ENCODE results near the gene ARHGEF3. TPM values are rescaled to one million over a fixed set of nuclear protein-coding genes. Genes with fewer than 3 reads are reported as not detected.

Gene ARHGEF3
- total RNA-seq, 1 donor = 6.5 TPM

DNA sequence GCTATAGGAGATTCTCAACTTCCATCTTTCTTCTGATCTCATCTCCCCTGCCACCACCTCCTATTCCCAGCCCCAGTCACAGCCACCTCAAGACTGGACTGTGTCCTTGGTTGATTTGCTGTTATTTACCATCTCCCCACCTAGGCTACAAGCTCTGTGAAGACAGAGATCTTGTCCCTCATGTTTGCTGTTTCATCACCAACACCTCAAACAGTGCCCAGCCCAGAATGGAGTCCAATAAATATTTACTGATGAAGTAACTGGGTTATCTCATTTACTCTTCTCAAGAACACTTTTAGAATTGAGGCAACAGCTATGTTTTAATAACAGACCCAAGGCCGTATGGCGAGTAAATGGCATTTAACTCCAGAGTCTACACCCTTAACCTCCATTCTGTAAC is 29.1 kb upstream of the ARHGEF3 start:
- H3K4me3 ChIP-seq (ENCODE audit: low read depth, low read length) = no peak overlapping the region
- DNase-seq (ENCODE audit: low read depth) = no peak
- TF ChIP-seq, protein P1, sequence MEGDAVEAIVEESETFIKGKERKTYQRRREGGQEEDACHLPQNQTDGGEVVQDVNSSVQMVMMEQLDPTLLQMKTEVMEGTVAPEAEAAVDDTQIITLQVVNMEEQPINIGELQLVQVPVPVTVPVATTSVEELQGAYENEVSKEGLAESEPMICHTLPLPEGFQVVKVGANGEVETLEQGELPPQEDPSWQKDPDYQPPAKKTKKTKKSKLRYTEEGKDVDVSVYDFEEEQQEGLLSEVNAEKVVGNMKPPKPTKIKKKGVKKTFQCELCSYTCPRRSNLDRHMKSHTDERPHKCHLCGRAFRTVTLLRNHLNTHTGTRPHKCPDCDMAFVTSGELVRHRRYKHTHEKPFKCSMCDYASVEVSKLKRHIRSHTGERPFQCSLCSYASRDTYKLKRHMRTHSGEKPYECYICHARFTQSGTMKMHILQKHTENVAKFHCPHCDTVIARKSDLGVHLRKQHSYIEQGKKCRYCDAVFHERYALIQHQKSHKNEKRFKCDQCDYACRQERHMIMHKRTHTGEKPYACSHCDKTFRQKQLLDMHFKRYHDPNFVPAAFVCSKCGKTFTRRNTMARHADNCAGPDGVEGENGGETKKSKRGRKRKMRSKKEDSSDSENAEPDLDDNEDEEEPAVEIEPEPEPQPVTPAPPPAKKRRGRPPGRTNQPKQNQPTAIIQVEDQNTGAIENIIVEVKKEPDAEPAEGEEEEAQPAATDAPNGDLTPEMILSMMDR (IDR thresholded peaks at IDR 0.05; ENCODE audit: insufficient read depth, low read depth, low read length) = no peak

DNA sequence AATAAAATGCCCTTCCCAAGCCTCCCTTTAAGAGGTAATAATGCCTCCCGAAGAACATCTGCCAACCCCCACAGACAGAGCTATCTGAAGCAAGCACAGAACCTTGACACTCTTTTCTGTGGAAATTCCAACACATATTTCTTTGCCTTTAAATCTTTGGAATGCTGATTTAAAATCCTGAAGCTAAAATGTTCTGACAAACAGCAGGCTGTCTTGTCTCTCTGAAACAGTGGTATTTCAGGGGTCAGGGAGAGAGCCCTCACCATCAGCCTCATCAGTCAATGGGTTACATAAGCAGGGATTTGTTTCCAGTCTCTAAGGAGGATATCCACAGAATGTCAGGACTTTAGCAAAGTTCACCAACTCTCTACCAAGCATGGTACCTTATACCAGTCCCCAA is 27.8 kb upstream of the ARHGEF3 start:
- DNase-seq (ENCODE audit: low read depth) = peak; percentile 60
- TF ChIP-seq, protein P1 (IDR thresholded peaks at IDR 0.05; ENCODE audit: insufficient read depth, low read depth, low read length) = no peak

DNA sequence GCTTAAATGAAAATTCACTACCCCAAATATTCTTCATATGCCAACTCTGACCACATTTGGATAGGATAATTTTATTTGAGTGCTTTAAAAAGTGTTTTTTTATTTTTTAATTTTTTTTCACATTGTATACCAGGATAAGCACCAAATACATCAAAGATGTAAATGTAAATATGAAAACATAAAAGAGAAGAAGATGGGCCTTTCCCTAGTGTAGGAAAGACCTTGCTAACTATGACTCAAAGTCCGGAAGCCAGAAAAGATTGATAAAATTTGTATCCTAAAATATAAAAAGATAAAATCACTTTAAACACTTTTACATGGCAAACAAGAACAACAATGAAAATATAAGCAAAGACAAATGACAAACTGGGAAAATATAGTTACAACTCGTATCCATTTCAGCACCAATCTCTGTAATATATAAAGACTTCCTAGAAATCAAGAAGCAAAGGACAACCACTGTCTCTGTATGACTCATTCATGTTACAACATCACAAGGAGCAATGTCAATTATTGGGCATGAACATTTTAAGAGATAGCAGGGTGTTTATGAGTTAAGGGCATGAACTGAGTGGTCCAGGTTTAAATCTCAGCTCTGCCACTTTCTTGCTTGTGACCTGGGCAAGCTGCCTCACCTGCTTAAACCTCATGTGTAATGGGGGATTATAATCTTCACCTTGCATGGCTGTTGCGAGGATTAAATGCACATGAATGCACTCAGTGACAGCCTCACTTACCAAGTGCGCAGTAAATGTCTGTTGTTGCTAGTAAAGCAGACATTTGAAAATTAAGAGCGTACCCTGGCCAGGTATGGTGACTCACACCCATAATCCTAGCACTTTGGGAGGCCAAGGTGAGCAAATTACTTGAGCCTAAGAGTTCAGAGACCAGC is 25.3 kb upstream of the ARHGEF3 start:
- TF ChIP-seq, protein P1 (IDR thresholded peaks at IDR 0.05; ENCODE audit: insufficient read depth, low read depth, low read length) = no peak
- DNase-seq (ENCODE audit: low read depth) = peak; percentile 71
- no peak overlapping the region for H3K4me3 ChIP-seq (ENCODE audit: low read depth, low read length)

More for the DNA sequence above, 27.8 kb upstream of the ARHGEF3 start:
- no peak overlapping the region for H3K4me3 ChIP-seq (ENCODE audit: low read depth, low read length)

DNA sequence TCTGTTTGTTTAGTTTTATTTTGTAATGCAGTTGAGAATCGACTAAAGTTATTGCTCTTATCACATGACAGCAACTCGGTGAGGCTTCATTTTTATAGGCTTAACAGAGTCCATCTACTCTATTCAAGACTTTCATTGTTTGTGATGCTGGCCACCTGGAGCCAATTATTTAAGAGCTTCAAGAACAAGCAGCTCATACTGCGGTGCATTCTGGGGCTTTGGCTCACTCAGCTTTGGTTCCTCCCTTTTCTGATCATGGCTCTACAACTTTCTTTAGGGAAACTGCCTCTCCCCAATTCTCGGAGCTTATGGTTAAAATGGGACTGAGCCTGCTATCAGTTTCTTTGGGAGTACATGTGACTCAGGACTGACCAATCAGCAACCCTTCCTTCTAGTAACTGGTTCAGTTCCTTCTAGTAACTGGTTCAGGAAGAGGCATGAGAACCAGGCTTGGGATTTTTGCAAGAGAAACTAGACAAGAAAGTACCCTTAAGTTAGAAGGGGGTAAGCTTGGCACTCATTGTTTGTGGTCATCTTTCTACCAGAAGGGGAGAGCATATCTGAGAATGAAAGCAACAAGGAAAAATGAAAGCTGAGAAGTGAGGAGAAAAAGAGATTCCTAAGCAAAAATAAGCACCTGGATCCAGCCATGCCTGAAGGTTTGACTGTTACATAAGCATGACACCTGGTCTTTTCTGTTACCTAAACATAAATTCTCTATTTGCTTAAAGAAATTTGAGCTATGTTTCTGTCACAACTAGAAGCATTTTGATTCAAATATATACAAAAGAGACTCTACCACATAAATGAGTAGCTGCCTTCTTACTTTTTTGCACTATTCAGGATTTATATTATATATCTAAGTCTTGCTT is 24.1 kb upstream of the ARHGEF3 start:
- TF ChIP-seq, protein P1 (IDR thresholded peaks at IDR 0.05; ENCODE audit: insufficient read depth, low read depth, low read length) = no peak
- DNase-seq (ENCODE audit: low read depth) = no peak
- no peak overlapping the region for H3K4me3 ChIP-seq (ENCODE audit: low read depth, low read length)

DNA sequence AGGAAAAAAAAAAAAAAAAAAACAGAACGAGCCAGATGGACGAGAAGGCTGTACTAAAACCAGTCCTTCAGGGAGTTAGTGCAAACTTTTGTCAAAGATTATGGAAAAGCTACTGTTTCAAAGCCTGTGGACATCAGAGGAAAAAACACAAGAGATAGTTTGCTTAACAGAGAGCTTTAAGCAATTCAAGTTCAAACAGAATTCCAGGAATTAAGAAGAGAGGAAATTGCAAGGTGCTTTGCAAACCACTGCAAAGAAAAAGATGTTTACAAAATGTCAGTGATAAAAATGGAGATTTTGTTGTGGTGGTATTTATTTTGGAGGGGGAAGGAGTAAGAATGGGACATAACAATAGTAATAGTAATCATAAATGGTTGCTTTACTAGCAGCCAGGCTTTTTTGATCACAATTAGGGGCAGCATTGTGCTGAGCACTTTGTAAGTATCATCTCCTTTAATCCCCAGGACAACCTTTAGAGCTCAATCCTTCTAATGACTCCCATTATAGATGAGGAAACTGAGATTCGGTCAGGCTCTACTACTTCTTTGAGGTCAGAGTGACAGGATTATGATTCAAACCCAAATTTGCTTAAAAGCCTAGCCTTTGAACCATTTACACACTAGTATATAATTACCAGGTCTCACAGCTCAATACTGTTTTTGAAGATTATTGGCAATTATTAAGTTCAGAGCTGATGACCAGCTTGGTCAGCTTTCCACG is 22.4 kb upstream of the ARHGEF3 start:
- TF ChIP-seq, protein P1 (IDR thresholded peaks at IDR 0.05; ENCODE audit: insufficient read depth, low read depth, low read length) = no peak
- no peak overlapping the region for H3K4me3 ChIP-seq (ENCODE audit: low read depth, low read length)
- DNase-seq (ENCODE audit: low read depth) = no peak

DNA sequence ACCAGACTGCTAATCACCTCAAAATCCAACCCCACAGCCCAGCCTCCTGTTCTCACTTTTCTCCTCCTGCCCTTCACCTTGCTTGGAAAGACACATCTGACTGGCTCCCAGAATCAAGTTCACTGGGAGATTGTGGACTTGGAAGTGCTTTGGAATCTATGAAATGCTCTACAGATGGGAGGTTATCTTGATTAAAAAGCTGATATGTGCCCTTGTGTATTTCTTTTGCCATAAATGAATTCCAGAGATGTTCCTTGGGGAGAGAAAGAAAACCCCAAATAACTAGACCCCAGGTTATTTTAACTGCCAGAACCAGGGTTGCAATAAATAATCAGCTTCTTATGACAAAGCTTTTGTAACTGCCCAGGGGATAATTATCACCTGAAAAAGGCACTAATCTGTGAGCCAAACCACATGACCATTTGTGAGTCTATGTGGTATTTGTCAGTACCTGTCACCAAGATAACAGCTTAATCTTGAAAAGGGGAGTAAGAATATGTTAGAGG is 21.7 kb upstream of the ARHGEF3 start:
- no peak overlapping the region for H3K4me3 ChIP-seq (ENCODE audit: low read depth, low read length)
- TF ChIP-seq, protein P1 (IDR thresholded peaks at IDR 0.05; ENCODE audit: insufficient read depth, low read depth, low read length) = no peak
- DNase-seq (ENCODE audit: low read depth) = peak; percentile 53

All from fibroblast of villous mesenchyme (primary cell).